Measurements from ENCODE around the gene DCHS1.
"Not testable (repeated sequence)": the region's sequence is repeated elsewhere in the genome, so short reads cannot be mapped to it uniquely, and the experiment has no call there.

The DCHS1 gene

GRCh38 chr11:6655790-6656583 lies at the start of gene DCHS1:
Gene DCHS1 (minus strand): TSS chr11:6655809. CDS start chr11:6641613, 14,196 bp downstream.
- DNase-seq = peak; percentile 82

- peak; percentile 78 for DNase-seq
Observed at GRCh38 chr11:6703247-6704063, 47.8 kb upstream of the DCHS1 start.

GRCh38 chr11:6701955-6702354 lies 46.3 kb upstream of the DCHS1 start:
- DNase-seq = not testable (repeated sequence)

- no peak for DNase-seq
Observed at GRCh38 chr11:6695377-6695776, 39.8 kb upstream of the DCHS1 start.

GRCh38 chr11:6694229-6694535 lies 38.6 kb upstream of the DCHS1 start:
- DNase-seq = no peak

GRCh38 chr11:6693342-6694228 lies 38.0 kb upstream of the DCHS1 start:
- no peak for DNase-seq

- no peak for DNase-seq
Observed at GRCh38 chr11:6692128-6692527, 36.5 kb upstream of the DCHS1 start.

GRCh38 chr11:6690431-6691132 lies 35.0 kb upstream of the DCHS1 start:
- DNase-seq = not testable (repeated sequence)

- DNase-seq = no peak
Observed at GRCh38 chr11:6687876-6688275, 32.3 kb upstream of the DCHS1 start.

- no peak for DNase-seq
Observed at GRCh38 chr11:6686006-6686405, 30.4 kb upstream of the DCHS1 start.

- DNase-seq = not testable (repeated sequence)
Observed at GRCh38 chr11:6684068-6684467, 28.5 kb upstream of the DCHS1 start.

- DNase-seq = peak; percentile 100
Observed at GRCh38 chr11:6682936-6683861, 27.6 kb upstream of the DCHS1 start, which contains the start of gene MRPL17. Gene MRPL17 (minus strand): TSS chr11:6683340. CDS start chr11:6683296, 44 bp downstream.

- no peak for DNase-seq
Observed at GRCh38 chr11:6682591-6682935, 27.0 kb upstream of the DCHS1 start.

GRCh38 chr11:6681949-6682348 lies 26.3 kb upstream of the DCHS1 start:
- no peak for DNase-seq

GRCh38 chr11:6681505-6681904 lies 25.9 kb upstream of the DCHS1 start:
- DNase-seq = no peak

GRCh38 chr11:6677018-6677417 lies 21.4 kb upstream of the DCHS1 start:
- DNase-seq = no peak

GRCh38 chr11:6674862-6675261 lies 19.3 kb upstream of the DCHS1 start:
- DNase-seq = no peak

- DNase-seq = no peak
Observed at GRCh38 chr11:6674219-6674597, 18.6 kb upstream of the DCHS1 start.

- no peak for DNase-seq
Observed at GRCh38 chr11:6673523-6674218, 18.1 kb upstream of the DCHS1 start.

- DNase-seq = no peak
Observed at GRCh38 chr11:6671991-6672390, 16.4 kb upstream of the DCHS1 start.

All from eye (tissue), 1 donor.